ENCODE results near the gene CTXND1.
A peak's percentile ranks its signal among the peaks of the same experiment; 100 is the strongest.
"Not testable (repeated sequence)": the region's sequence is repeated elsewhere in the genome, so short reads cannot be mapped to it uniquely, and the experiment has no call there.

The CTXND1 gene

GRCh38 chr15:80252121-80252518 is at the start of gene CTXND1:
TSS of gene CTXND1 (minus strand) at chr15:80252213. CDS start at chr15:80201949, 50,264 bp downstream.
- DNase-seq, result peak in 16 of 51 donors; percentile 6 to 41 (median 28)

DNA sequence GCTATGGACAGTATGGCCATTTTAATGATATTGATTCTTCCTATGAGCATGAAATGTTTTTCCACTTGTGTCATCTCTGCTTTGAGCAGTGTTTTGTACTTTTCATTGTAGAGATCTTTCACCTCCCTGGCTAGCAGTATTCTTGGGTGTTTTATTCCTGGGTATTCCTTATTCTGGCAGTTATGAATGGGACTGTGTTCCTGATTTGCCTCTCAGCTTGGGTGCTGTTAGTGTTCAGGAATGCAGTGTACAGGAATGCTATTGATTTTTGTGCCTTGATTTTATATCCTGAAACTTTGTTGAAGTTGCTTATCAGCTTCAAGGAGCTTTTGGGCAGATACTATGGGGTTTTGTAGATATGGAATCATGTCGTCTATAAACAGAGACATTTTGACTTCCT is 49.5 kb upstream of the CTXND1 start:
- DNase-seq, result no peak

- DNase-seq, result not testable (repeated sequence)
Measured at GRCh38 chr15:80295777-80296176, 43.8 kb upstream of the CTXND1 start.

DNA sequence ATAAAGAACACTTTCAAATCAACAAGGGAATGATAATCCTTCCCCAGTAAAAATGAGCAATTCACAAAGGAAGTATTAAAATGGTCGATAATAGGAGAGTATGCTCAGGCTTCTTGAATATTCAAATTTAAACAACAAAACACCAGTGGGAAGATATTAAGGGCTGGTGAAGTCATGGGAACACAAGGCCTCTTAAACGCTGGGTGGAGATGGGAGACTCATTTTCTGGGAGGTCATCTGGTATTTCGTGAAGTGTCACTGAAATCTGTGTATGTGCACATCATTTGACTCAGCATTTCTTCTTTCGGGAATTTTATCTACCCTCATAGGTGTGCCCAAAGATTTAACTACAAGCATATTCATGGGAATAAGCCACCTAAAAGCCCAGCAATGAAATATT is 40.1 kb upstream of the CTXND1 start:
- no peak for DNase-seq

DNA sequence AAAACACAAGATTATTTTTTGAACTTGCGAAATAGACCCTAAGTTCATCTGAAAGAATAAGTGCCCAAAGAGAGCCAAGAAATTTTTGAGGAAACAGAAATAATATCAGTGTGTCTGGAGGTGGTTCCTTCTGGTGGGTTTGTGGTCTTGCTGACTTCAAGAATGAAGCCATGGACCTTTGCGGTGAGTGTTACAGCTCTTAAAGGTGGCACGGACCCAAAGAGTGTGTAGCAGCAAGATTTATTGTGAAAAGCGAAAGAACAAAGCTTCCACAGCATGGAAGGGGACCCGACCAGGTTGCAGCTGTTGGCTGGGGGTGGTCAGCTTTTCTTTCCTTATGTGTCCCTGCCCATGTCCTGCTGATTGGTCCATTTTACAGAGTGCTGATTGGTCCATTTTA is 38.9 kb upstream of the CTXND1 start:
- DNase-seq, result not testable (repeated sequence)

DNA sequence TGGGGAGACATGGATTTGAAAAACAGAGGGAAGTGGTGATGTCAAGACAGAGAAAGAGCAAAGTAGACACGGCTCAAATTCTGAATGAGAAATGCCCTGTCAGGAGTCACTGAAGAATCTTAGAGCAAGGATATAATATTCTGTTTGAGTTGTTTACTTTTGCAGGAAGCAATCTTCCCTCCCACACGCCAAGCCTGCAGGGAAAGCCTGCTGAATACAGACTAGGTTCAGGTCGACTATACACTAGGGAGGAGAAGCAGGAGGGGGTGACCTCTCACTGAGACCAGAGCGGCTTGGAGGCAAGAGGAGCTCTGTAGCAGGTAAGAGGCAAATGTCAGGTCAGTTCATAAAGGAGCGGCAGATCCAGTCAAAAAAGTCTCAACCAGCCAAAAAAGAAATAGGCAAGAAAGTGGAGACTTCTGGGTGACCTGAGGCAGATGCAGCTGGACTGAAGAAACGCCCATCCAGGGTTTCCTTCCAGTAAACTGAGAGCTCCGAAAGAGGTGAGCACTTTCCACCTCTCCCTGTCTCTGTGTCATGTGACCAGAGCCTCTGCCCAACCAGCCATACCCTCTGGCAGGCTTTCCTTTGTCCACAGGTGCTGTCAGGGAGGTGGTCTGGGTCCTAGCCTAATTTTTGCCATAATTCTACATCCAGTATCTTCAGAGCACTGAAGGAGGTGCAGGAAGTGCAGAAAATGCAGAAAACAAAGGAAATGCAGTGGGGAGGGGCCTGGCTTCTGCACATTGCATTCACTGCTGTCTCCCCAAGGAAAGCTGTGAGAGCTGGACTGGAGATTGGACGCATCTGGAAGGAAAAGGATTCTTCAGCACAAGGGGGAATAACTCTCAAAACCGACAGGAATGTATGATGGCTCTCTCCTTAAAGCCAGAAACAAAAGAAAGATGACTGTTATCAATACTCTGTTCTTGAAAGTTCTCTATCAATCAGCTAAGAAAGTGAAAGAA is 37.8 kb upstream of the CTXND1 start:
- no peak for DNase-seq

- no peak for DNase-seq
Measured at GRCh38 chr15:80288131-80288530, 36.1 kb upstream of the CTXND1 start.

GRCh38 chr15:80286055-80286454 is 34.0 kb upstream of the CTXND1 start:
- no peak for DNase-seq

- no peak for DNase-seq
Measured at GRCh38 chr15:80285379-80285778, 33.4 kb upstream of the CTXND1 start.

- no peak for DNase-seq
Measured at GRCh38 chr15:80283531-80283930, 31.5 kb upstream of the CTXND1 start.

GRCh38 chr15:80277147-80277546 is 25.1 kb upstream of the CTXND1 start:
- no peak for DNase-seq

DNA sequence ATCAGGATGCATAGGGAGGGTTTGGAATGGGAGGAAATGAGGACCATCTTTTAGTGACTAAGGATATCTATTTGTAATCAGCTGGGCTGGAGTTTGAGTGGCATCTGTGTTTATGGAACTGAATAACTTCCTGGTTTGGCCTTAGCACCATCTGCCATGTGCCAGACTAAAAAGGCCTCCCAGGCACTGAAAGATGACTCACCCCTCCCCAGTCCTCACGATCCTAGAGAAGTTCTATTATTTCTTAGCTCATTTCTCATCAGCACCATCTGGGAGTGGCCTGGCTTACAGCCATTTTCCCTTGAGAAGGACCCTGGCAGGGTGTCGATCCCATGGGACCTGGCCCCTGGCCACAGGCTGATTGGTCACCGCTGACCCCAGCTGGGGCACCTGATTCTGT is 23.9 kb upstream of the CTXND1 start:
- peak in 1 of 51 donors; percentile 14 for DNase-seq

DNA sequence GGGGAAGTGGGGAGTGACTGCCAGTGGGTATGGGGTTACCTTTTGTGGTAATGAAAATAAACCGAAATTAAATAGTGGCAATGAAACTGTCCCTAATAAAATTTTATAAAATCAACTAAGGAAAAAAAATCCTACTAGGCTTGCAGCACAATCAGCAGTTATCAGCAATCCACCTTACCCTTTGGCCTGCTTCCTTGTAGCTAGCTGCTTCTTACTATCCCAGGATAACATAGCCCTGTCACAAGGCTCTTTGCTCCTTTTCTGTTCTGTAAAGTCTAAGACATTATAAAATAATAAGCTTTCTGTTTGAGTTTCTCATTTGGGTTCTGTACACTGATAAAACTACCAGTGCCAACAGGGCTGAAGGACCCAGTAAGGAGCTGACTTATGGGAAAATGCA is 23.0 kb upstream of the CTXND1 start:
- DNase-seq, result no peak

- no peak for DNase-seq
Measured at GRCh38 chr15:80274554-80274953, 22.5 kb upstream of the CTXND1 start.

DNA sequence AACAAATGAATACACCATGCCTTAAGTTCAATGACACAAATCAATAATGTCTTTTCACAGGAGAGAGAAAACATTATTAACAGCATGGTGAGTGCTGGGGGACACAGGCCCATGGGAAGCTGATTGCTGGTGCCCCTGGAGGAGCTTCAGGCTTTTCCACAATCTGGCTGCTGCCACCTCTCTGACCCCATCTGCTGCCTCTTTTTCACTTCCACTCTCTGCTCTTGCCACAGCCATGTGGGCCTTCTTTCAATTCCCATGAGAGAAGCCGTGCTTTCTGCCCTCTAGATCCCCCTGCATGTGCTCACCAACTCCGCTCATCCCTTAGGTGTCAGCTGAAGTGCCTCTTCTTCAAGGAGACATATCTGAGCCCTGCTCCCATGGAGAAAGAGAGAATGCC is 21.0 kb upstream of the CTXND1 start:
- DNase-seq, result no peak

- no peak for DNase-seq
Measured at GRCh38 chr15:80270472-80270871, 18.5 kb upstream of the CTXND1 start.

- no peak for DNase-seq
Measured at GRCh38 chr15:80268101-80268500, 16.1 kb upstream of the CTXND1 start.

DNA sequence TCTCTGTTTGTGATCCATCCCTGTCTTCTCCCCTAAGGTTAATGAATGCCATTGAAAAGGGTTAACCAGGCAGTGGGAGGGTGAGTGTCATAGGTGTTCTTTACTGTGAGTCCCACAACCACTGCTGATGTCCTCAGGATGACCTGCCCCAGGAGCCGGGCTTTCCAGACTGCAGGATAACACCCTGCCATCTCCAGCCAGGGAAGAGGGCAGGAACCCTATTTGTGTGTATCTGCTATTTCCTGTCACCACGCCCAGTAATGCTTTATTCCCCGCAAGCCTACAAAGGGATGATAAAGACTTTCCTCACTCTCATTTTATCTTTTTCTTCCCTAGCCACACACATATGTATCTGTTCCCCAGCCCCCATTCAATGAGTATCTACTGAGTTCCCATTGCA is 15.6 kb upstream of the CTXND1 start:
- no peak for DNase-seq

GRCh38 chr15:80266745-80267144 is 14.7 kb upstream of the CTXND1 start:
- no peak for DNase-seq

- DNase-seq, result no peak
Measured at GRCh38 chr15:80266113-80266512, 14.1 kb upstream of the CTXND1 start.

GRCh38 chr15:80265021-80265420 is 13.0 kb upstream of the CTXND1 start:
- peak in 1 of 51 donors; percentile 72 for DNase-seq

DNA sequence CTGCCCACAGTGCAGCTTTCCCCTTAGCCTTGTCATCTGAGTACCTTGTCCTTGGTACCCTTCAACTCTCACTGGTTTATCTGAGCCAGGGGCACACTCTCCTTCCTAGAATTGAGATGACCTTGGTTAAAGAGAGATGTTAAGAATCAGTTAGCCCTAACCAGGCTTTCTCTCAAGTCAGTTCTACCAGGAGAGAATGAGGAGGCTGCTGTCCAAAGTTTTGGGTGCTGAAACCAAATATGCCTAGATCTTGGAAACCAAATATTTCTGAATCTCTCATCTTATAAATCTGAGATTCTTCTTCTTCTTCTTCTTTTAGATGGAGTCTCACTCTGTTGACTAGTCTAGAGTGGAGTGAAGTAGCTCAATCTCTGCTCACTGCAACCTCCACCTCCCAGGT is 12.0 kb upstream of the CTXND1 start:
- DNase-seq, result no peak

- DNase-seq, result no peak
Measured at GRCh38 chr15:80260551-80260950, 8.5 kb upstream of the CTXND1 start.
